ENCODE measurements around the gene IMMP2L.
"Not testable (repeated sequence)": the region's sequence is repeated elsewhere in the genome, so short reads cannot be mapped to it uniquely, and the experiment has no call there.

Gene IMMP2L

DNA sequence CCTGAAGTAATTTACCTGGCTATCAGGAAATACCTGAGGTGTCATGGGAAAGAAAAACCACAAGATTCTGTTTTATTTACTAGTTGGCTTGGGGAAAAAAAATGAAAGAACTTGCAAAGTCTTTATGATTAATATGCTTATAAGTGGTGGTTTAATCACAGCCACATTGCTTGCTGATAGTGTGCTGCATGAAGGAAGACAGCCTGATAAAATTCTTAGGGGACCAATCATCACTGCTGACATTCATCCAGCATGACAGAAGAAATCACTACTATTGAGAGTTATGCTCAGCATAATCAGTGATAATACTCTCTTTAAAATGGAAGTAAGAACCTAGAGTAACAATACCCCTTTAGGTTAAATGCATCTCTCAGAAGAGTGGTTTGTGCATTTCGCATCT is 621.5 kb downstream of the IMMP2L start:
- DNase-seq (ENCODE audit: low read depth, low spot score), result no peak

GRCh38 chr7:110938165-110938564 is 624.1 kb downstream of the IMMP2L start:
- DNase-seq (ENCODE audit: low read depth, low spot score), result no peak

DNA sequence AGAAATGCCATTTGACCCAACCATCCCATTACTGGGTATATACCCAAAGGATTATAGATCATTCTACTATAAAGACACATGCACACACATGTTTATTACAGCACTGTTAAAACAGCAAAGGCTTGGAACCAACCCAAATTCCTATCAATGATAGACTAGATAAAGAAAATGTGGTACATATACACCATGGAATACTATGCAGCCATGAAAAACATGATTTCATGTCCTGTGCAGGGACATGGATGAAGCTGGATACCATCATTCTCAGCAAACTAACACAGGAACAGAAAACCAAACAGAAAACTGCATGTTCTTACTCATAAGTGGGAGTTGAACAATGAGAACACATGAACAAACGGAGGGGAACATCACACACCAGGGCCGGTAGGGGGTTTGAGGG is 625.6 kb downstream of the IMMP2L start:
- not testable (repeated sequence) for DNase-seq (ENCODE audit: low read depth, low spot score)

DNA sequence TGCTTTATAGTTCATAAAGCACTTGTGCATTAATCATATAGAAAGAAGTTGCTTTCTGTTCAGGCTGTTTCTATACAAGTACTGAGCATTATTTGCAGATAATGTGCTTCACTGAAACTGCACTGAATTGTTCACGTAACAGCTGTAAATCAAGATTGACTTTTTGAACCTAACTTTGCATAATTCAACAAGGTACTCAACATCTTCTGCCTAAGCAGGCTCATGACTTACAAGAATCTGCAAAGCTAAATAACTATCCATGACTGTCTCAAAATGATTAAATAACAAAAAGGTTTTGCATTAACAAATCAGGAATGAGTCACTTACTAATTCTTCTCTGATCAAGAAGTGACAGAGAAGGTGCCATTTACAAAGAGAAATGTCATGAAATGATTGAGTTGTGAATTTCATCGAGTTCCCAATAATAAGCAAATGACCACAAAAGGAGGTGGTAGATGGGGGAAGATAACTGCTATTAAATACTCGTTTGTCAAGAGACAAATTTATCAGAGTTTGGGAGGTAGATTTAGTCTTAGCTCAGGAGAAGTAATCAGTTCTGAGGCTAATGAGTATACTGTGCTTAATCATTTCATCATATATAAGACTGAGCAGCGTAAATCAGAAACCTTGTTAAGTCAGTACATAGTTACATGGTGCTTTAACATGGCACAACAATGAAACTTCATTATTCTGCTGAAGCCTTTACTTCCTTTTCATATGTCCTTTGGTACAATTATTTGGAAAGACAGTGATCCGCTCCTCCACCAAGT is 632.6 kb downstream of the IMMP2L start:
- no peak for DNase-seq (ENCODE audit: low read depth, low spot score)

- DNase-seq (ENCODE audit: low read depth, low spot score), result peak; percentile 50
These were observed 639.4 kb downstream of the IMMP2L start for GRCh38 chr7:110922906-110923305.

DNA sequence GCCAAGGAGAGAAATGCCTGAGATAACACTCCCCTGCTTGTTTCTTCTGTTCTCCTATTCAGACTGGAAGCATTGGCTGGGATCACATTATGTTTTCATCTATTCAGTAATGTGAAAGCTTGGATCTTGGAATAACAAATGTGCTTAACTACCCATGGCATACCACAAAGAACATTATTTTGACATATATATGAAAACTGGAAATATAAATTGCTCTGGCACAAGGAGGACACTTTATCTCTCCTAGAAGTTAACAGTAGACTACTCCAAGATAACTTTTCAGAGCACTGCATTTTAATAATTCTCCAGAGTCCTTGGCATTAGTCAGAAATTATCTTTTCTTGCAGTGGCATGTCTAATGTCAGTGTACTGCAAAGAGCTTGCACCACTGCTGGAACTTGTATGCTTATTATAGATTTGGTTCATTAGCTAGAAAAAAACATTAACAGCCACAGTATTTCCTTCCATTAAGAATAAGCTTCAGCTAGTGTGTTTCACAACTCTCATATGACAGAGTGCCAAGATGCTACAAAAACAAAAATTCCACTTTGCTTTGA is 640.6 kb downstream of the IMMP2L start:
- peak; percentile 43 for DNase-seq (ENCODE audit: low read depth, low spot score)

DNA sequence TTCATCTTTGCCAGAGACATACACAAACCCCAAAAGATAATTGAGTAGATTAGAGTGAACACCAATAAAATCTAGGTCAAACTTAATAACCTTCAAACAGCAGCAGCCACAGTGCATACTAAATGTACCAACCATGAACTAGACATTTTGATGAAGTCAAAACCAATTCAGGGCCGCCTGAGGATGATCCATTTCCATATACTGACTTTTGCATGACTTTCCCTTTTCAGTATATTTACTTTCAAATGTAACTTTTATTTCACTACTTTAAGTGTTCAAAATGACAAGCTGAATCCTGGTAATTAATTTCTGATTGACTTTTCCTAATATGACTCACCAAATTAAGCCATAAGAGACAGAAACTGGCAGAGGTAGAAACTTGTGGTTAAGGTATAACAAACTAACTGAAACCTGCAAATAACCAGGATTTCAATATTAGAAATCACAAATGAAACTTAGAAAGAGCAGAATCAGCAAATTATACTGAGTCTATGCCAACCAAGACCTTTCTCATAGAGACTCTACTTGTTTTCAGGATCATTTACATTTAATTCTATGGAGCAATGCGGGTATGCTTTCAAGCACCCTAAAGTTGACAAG is 643.2 kb downstream of the IMMP2L start:
- DNase-seq (ENCODE audit: low read depth, low spot score), result no peak

GRCh38 chr7:110914263-110914662 is 648.0 kb downstream of the IMMP2L start:
- DNase-seq (ENCODE audit: low read depth, low spot score), result no peak

DNA sequence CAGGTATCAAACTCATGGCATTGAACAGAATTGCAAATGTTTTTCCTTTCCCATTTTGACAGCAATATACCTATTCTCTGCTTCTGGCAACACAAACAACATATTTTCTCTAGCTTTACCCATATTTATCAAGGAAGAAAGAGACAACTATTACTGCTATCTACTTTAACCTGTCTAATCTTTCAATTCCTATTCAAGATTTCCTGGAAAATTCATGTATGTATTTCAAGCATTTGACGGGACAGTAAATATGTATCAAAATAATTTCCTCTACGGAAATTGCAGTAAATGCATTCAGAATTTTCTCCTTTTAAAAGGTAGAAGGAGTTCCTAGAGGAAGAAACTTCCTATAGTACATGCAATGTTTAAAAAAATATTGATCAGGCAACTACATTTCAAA is 650.7 kb downstream of the IMMP2L start:
- DNase-seq (ENCODE audit: low read depth, low spot score), result no peak

DNA sequence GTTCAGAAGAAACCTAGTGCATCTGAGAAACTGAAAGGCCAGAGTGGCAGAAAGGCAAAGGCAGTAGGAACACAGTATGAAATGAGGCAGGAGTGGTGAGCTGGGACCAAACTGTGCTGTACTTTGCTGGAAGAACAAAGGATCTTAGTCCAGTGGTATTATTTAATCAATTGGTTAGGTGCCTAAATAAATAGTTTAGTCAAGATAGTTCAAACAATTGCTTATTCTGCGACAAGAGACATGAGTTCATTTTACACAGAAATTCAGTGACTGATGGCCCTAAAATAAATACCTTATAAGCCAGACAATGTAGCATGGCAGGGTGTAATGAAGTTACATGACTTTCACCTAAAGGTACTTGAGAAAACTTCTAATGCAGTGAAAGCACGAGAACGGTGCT is 653.2 kb downstream of the IMMP2L start:
- DNase-seq (ENCODE audit: low read depth, low spot score), result peak; percentile 6

DNA sequence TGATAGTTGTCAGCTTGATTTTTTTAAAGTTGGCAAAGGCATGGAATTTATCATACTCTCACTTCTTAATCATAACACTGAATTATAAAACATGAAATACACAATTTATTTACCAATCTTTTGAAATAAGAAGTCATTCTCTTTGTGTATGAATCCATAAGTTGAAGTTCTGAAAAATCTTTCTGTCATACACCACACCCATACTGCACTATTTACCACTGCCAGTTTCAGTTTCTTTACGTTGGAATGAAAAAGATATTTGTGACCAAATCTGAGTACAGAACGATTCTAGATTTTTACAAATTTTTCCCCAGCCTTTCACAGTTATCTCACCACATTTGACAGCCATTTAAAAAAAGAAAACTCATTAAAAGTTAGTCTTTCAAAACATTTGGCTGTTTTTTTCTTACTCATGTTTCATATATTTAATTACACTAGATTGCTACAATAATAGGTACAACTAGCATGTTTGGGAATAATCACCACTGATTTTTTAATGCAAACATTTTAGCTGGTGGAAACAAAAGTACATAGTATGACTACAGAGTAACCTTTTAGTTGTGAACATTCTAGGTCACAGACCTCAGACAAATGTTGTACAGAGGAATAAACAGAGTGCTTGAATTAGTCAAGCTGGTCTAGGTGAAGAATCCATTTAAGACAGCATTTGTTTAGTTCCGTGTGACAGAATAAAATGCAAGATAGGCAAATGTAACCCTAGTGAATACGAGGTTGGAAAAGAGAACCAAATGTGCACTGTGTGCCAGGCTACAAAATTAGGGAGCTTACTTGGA is 656.3 kb downstream of the IMMP2L start:
- no peak for DNase-seq (ENCODE audit: low read depth, low spot score)

DNA sequence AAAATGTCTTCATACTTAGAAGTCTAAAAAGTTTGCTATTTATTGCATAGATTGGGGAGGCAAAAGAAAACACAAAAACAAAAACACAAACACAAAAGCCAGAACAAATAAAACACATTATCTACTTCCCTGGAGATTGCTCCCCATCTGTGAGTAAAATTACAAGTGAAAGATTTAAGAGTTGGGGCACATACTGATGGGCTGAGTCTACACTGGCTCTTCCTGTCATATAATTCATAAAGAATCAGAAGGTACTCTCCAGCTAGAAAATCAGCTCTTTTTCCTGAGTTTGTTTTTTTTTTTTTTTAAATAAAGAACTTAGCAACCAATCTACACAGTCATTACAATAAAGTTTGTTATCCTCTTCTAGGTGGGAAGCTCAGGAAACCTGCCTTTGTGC is 663.8 kb downstream of the IMMP2L start:
- no peak for DNase-seq (ENCODE audit: low read depth, low spot score)

- no peak for DNase-seq (ENCODE audit: low read depth, low spot score)
These were observed 664.8 kb downstream of the IMMP2L start for GRCh38 chr7:110897538-110897937.

- no peak for DNase-seq (ENCODE audit: low read depth, low spot score)
These were observed 668.2 kb downstream of the IMMP2L start for GRCh38 chr7:110894111-110894510.

DNA sequence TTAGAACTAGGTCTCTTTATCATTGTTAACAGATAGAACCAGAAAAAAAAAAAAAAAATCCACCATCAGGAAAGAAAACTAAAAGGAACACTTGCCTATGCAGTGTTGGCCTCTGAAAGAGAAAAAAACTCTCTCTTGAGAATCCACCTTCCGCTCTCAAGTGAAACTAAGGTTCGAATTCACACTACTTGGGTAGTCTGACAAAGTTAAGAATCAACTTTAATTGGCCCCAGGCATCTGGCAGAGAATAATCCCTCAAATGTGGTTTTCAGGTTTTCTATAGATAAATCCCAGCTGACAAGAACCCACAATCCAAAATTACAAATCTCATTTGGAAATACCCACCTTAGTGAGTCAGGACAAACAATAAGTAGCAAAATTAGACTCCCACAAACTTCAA is 671.1 kb downstream of the IMMP2L start:
- peak; percentile 15 for DNase-seq (ENCODE audit: low read depth, low spot score)

- no peak for DNase-seq (ENCODE audit: low read depth, low spot score)
These were observed 672.2 kb downstream of the IMMP2L start for GRCh38 chr7:110890101-110890500.

GRCh38 chr7:110889335-110889734 is 673.0 kb downstream of the IMMP2L start:
- DNase-seq (ENCODE audit: low read depth, low spot score), result no peak

DNA sequence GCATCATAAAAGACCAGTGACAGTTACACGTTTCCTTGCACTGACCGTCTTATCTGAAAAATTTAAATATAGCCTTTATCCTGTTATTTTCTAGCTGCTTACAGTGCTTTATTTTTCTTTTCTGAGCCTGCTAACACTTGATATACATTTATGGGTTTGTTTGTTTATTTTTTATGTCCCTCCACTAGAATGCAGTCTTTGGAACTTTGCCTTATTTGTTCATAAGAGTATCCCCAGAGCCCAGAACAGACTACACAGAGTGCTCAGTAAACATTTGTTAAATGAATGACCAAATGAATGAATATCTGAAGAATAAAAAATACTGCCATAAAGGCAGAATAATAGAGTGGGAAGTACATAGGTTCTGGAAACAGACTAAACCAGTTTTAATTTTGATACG is 673.7 kb downstream of the IMMP2L start:
- no peak for DNase-seq (ENCODE audit: low read depth, low spot score)

DNA sequence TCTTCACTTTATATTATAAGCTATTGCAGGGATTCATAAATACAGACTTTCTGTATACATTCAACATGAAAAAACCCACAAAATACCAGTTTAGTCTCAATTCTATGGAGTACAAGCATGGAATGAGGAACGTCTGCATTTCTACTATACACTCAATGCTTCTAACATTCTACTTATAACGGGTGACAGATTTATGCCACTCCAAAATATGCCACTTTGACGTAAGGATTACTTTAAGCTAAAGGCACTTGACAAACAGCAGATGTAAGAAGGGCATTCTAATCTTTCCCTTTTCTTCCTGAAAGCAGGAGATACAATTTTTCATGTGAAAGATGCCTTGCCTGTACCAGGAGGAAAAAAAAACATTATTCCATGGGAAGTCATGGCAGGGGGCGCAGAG is 676.8 kb downstream of the IMMP2L start:
- DNase-seq (ENCODE audit: low read depth, low spot score), result no peak

- no peak for DNase-seq (ENCODE audit: low read depth, low spot score)
These were observed 680.6 kb downstream of the IMMP2L start for GRCh38 chr7:110881721-110882120.

GRCh38 chr7:110880971-110881370 is 681.3 kb downstream of the IMMP2L start:
- no peak for DNase-seq (ENCODE audit: low read depth, low spot score)

DNA sequence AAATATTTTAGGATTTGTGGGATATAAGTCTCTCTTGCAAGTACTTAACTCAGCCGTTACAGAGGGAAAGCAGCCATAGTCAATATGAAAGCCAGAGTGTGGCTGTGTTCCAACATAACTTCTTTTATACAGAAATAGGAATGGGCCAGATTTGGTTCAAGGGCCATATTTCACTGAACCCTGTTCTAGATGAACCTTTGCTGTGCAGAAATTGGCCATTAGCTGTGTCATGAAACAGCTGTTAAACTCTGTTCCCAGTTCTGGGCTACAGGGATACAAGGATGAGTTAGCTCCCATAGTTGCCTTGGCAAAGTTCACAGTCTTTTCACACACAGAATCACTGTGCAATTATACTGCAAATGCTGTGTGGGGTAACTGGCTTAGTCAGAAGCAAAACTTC is 685.3 kb downstream of the IMMP2L start:
- DNase-seq (ENCODE audit: low read depth, low spot score), result peak; percentile 4

Measured in astrocyte of the hippocampus (primary cell).